IPS DF 6.9 (cell line): ENCODE data around the gene MRPL36.

Experiments
- DNase-seq: peaks from one replicate; pipeline ENCODE4 v3.0.0-alpha.2; 2013; ENCODE audit warnings: low read depth, low spot score
- H3K27ac ChIP-seq: one replicate; pipeline ENCODE4 v1.5.1; 2013; ENCODE audit warnings: low read length, control low read depth
- H3K27me3 ChIP-seq: 2 replicates; pipeline ENCODE4 v1.6.1; 2013; ENCODE audit warnings: mild to moderate bottlenecking, low read length; ENCODE audit not compliant: control insufficient read depth, insufficient read depth
- H3K36me3 ChIP-seq: 2 replicates; pipeline ENCODE4 v1.6.1; 2013; ENCODE audit warnings: low read length; ENCODE audit not compliant: control insufficient read depth, insufficient read depth
- H3K4me1 ChIP-seq: 2 replicates; pipeline ENCODE4 v1.6.1; 2013; ENCODE audit warnings: low read length; ENCODE audit not compliant: control insufficient read depth, insufficient read depth
- H3K4me3 ChIP-seq: 2 replicates; pipeline ENCODE4 v1.5.1; 2013; ENCODE audit warnings: mild to moderate bottlenecking, low read length
- H3K9me3 ChIP-seq: 2 replicates; pipeline ENCODE4 v1.6.1; 2013; ENCODE audit warnings: low read length, inconsistent platforms; ENCODE audit not compliant: control insufficient read depth, insufficient read depth
- WGBS: extraction: QIAGEN DNeasy Blood & Tissue Kit; methylation state at CpG from one replicate; pipeline ENCODE4 v1.1.7; 2013; ENCODE audit warnings: mixed read lengths, missing lambda C conversion rate; ENCODE audit not compliant: insufficient read length, insufficient coverage; 5-methylcytosine and 5-hydroxymethylcytosine counted together

Gene MRPL36

DNA sequence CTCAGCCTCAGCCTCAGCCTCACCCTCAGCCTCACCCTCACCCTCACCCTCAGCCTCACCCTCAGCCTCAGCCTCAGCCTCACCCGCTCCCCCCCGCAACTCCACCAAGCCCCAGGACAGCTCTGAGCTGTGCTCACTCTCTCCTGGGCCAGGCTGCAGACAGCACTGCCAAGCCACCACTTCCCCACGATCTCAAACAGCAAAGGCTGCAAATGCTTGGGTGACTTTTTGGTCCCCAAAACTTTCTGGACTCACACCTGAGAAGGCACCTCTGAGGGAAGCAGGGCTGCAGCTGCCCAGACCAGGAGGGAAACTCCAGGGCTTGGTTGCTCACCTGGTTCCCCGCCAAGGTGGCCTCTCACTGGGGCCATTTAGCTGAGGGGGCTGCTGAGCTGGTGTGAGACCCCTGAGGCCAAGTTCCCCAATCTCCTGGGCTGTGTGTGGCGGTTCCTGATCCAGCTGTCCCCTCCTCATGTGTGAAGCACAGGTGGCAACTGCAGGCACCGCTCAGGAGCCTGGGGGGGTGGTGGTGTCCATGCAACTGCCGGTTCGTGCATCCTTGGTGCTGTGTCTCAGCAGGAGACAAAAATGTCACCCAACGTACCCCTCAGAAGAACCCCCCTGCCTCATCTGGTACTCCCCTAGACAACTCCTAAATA lies 17.8 kb downstream of the MRPL36 start:
- Histone ChIP-seq H3K4me1 (no peaks in the 10 kb centered on the region), H3K27ac (no peak overlapping the region), H3K9me3 (no peaks in the 10 kb centered on the region), H3K36me3 (no peaks in the 10 kb centered on the region), H3K27me3 (no peaks in the 10 kb centered on the region), H3K4me3 (no peak overlapping the region)
- no peak for DNase-seq
- WGBS: no CpG with 5 or more reads among the region's 9 CpGs

DNA sequence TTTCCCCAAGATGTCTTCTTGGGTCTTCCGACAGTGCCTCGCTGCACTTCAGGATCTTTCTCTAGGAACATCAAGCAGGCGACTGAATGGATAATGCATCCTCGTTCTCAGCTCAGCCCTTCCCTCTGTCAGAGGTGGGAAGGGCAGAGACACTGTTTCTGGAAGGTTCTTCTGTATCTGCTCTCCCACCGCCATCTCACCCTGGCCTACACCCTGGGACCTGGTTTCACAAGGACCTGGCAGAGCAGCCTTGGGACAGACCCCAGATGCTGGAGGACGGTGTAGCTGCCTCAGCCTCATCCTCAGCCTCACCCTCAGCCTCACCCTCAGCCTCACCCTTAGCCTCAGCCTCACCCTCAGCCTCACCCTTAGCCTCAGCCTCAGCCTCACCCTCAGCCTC lies 18.5 kb downstream of the MRPL36 start:
- Histone ChIP-seq H3K27ac (no peak overlapping the region), H3K9me3 (no peaks in the 10 kb centered on the region), H3K4me1 (no peaks in the 10 kb centered on the region), H3K27me3 (no peaks in the 10 kb centered on the region), H3K4me3 (no peak overlapping the region), H3K36me3 (no peaks in the 10 kb centered on the region)
- no CpG with 5 or more reads among the region's 6 CpGs for WGBS
- no peak for DNase-seq

DNA sequence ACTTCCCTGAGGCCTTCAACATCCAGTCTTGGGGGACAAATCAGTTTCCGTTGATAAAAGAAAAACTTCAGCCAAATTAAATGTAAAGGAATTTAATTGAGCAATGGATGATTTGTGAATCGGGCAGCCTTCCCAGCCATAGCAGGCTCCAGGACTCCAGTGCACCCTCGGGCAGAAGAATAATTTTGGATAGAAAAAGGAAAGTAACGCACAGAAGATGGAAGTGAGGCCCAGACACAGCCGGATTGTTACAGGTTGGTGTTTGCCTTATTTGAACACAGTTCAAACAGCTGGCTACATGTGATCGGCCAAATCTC lies 19.1 kb downstream of the MRPL36 start:
- DNase-seq: no peak
- H3K9me3 ChIP-seq: no peaks in the 10 kb centered on the region
- no peaks in the 10 kb centered on the region for H3K27me3 ChIP-seq
- WGBS: no CpG with 5 or more reads among the region's 6 CpGs
- no peaks in the 10 kb centered on the region for H3K4me1 ChIP-seq
- no peak overlapping the region for H3K27ac ChIP-seq
- no peaks in the 10 kb centered on the region for H3K36me3 ChIP-seq
- H3K4me3 ChIP-seq: no peak overlapping the region

DNA sequence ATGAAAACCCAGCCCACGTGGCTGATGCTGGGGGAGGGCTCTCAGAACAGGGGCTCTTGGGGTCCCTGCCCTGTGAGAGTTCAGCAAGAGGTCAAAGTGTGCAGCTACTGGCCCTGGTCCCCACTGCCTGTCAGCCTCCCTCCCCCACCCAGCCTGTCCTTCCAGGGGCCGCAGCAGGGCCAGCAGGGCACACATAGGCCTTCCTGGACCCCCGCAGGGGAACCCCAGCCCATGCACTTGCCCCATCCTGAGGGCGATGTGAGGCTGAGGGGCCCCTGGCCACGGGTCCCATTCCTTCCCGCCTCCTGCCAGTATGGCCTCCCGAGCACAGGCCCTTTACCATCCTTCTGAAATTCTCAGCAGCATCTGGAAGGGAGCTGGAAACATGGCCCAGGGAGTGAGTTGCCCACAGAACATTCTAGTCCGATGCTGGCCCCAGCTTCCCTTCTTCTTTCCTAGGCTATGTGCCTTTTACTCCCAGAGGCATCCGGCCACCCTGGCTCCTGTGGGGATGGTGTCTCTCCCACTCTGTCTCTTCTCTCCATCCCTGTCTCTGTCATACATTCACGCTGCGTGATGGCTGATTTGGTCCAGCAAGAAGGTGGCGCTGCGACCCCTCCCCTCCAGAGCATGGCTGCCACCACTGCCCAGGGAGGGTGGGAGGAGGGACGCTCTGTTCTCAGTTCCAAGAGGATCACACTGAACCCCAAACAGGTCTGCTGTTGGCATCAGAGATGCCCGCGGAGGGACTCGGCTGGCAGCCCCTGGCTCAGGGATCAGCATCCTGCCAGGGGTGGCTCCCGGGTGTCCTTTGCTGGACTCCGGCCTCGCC lies 19.6 kb downstream of the MRPL36 start:
- no CpG with 5 or more reads among the region's 20 CpGs for WGBS
- no peaks in the 10 kb centered on the region for H3K27me3 ChIP-seq

DNA sequence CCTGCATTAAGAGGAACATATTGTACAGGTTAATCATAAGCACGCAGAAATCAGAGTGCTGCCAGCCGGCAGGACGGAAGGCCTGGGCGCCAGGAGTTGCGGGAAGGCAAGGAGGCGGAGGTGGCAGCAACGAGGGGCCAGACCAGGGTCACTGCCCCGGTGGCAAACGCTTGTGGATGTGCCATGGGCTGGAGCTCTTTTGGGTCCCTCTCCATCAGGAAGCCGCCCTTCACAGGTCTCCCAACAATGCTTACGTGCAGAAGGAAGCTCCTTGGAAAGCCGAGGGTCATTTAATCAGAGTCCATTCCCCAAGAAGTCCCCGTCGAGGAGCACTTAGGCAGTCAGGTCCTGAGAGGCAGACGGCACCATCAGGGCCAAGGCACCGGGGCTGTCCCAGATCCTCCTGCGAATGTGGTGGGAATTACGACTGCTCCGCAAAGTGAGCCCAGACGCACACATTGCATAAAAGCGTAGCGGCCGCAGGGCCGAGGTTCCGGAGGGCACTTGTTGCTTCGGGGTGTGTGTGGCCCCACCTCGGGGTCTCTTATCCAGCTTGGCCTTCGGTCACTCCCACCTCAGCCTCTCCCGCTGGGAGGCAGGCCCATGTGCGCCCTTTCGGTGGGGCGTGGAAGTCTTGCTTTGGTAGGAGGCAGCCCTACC lies 20.5 kb downstream of the MRPL36 start:
- no peak overlapping the region for H3K4me3 ChIP-seq
- no peak overlapping the region for H3K27ac ChIP-seq
- H3K27me3 ChIP-seq: no peaks in the 10 kb centered on the region
- H3K36me3 ChIP-seq: no peaks in the 10 kb centered on the region
- no peak for DNase-seq
- WGBS: no CpG with 5 or more reads among the region's 32 CpGs
- no peaks in the 10 kb centered on the region for H3K9me3 ChIP-seq
- no peaks in the 10 kb centered on the region for H3K4me1 ChIP-seq

More for the DNA sequence above, 19.6 kb downstream of the MRPL36 start:
- H3K9me3 ChIP-seq: no peaks in the 10 kb centered on the region
- H3K4me1 ChIP-seq: no peaks in the 10 kb centered on the region
- no peak for DNase-seq
- no peaks in the 10 kb centered on the region for H3K36me3 ChIP-seq
- no peak overlapping the region for H3K27ac ChIP-seq
- H3K4me3 ChIP-seq: no peak overlapping the region

DNA sequence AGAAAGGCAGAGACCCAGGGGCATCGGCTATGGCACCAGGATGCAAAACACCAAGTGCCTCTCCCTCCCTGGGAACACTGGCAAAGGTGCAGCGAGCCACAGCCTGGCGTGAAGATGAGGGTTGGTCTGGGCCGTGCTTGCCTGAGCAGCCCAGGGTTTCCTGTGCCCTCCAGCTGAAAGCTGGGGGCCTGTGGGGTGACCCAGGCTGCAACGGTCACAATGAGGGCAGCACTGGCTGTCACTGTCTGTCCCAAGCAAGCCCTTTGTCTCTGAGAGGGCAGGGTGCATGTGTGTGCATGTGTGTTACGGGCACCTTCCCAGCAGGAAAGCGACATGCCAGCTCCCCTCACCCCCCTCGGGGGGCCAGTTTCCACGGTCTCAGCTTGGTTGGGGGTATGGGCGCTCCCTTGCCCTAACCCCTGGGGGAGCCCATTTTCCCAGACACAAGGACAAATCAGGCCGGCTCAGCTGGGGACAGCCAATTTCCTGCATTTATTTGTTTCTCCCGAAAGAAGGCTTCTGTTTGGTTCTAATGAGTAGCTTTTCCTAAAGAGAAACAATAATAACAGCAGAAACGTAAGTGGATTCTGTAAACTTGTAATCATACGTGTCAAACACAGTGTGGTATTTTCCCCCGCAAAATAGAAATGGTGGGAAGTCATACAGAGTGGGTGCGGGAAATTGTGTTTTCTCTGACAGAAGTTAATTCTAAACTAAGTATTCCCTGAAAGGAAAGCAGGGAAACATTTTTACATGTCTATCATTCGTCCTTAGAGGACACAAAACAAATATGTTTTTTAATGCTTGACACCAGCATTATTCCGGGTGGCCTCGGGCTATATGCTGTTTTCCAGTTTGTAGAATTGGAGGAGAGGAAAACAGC lies 21.3 kb downstream of the MRPL36 start:
- WGBS: no CpG with 5 or more reads among the region's 19 CpGs
- no peak for DNase-seq
- H3K4me1 ChIP-seq: no peaks in the 10 kb centered on the region
- no peak overlapping the region for H3K4me3 ChIP-seq
- H3K27ac ChIP-seq: no peak overlapping the region
- H3K36me3 ChIP-seq: no peaks in the 10 kb centered on the region
- H3K27me3 ChIP-seq: no peaks in the 10 kb centered on the region
- no peaks in the 10 kb centered on the region for H3K9me3 ChIP-seq

DNA sequence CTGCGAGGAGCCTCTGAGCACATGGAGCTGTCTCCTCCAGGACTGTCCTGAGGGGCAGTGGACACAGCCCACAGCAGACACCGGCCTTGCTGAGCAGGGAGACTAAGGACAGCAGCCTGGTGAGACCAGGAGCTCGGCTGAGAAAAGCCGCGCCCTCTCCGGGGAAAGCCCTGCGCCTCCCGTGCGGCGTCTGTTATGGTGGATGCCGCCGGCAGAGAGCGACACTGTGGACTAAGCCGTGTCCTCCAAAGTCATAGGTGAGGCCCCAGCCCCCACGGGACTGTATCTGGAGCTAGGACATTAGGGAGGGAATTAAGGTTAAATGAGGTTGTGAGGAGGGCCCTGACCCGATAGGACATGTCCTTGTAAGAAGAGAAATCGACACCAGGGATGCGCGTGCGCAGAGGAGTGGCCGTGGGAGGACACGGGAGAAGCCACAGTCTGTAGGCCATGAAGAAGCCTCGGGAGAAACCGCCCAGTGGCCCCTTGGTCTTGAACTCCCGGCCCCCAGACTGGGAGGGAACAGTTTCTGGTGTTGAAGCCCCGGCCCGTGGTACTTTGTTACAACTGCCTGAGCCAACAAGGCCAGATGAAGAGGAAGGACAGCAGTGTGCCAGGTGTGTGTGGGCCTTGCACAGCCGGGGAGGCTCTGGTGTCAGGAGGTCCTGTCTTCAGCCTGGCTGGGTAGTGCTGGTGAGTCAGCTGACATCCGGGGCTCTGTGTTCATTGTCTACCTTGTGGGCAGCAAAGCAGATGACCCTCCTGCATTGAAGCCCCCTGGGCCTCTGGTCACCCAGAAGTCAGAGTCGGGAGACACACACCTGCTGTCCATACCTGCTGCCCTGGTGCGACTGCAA lies 22.1 kb downstream of the MRPL36 start:
- Histone ChIP-seq H3K4me1 (no peaks in the 10 kb centered on the region), H3K27me3 (no peaks in the 10 kb centered on the region), H3K9me3 (no peaks in the 10 kb centered on the region), H3K27ac (no peak overlapping the region), H3K4me3 (no peak overlapping the region), H3K36me3 (no peaks in the 10 kb centered on the region)
- DNase-seq: no peak
- WGBS: no CpG with 5 or more reads among the region's 31 CpGs

DNA sequence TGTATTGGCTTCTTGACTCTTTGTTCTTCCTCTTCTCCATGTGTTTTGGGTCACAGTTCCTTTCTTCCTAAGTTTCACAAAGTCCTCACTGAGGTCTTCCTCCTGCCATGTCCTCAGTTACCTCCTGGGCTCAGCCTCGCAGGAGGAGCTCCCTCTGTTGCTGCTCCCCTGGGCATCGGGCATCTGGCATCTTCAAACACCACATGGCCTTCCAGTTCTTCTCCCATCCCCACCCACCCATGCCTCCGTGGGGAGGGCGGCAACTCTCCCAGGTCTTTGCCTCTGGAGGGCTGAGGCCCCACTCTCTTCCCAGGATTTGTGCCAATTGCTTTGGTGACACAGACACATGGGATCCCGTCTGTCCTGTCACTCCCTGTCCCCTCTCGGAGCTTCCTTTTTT lies 22.8 kb downstream of the MRPL36 start:
- WGBS: no CpG with 5 or more reads among the region's 6 CpGs
- Histone ChIP-seq H3K36me3 (no peaks in the 10 kb centered on the region), H3K27ac (no peak overlapping the region), H3K4me3 (no peak overlapping the region), H3K9me3 (no peaks in the 10 kb centered on the region), H3K4me1 (no peaks in the 10 kb centered on the region), H3K27me3 (no peaks in the 10 kb centered on the region)
- DNase-seq: no peak

DNA sequence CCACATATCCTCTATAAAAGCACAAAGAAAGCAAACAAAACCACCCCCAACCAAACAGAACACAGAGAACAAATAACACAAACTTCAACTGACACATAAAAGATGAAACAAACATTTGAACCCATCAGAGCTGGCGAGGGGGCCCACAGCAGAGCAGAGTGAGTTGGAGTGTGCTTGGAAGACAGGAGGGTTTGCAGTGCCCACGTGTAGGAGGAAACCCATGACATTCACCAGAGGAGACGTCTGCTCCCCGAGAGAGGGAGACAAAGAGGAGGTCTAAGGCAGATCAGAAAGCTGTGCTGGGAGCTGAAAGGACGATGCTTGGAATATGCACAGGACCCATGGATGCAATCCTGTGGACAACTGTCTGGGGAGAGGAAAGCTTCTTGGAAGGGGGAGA lies 27.0 kb downstream of the MRPL36 start:
- no peak overlapping the region for H3K27ac ChIP-seq
- no peaks in the 10 kb centered on the region for H3K27me3 ChIP-seq
- no CpG with 5 or more reads among the region's 5 CpGs for WGBS
- no peak for DNase-seq
- no peak overlapping the region for H3K4me3 ChIP-seq
- no peaks in the 10 kb centered on the region for H3K9me3 ChIP-seq
- no peaks in the 10 kb centered on the region for H3K36me3 ChIP-seq
- H3K4me1 ChIP-seq: no peaks in the 10 kb centered on the region
